Hepatocyte (in vitro differentiated cells): ENCODE data around the gene USP22. TPM values are rescaled to one million over a fixed set of nuclear protein-coding genes. Genes with fewer than 3 reads are reported as not detected.

ENCODE experiments used
- DNase-seq: peaks from one replicate; pipeline ENCODE4 v3.0.0-alpha.2; 2016; ENCODE audit warnings: low spot score
- H2AFZ ChIP-seq: fragments of 200-600 bp; sonication (generic); 2 replicates; pipeline ENCODE4 v1.6.0; 2016; ENCODE audit warnings: antibody characterized with exemption, mild to moderate bottlenecking
- H3K27ac ChIP-seq: fragments of 200-600 bp; sonication (generic); 2 replicates; pipeline ENCODE4 v1.5.1; 2016; ENCODE audit warnings: mild to moderate bottlenecking
- H3K27me3 ChIP-seq: fragments of 200-600 bp; sonication (generic); 2 replicates; pipeline ENCODE4 v1.6.1; 2016
- H3K36me3 ChIP-seq: fragments of 200-600 bp; sonication (generic); replicated peaks from 2 replicates; pipeline ENCODE4 v1.5.1; 2016; ENCODE audit warnings: low read depth; ENCODE audit not compliant: insufficient read depth
- H3K4me1 ChIP-seq: fragments of 200-600 bp; sonication (generic); 2 replicates; pipeline ENCODE4 v1.5.1; 2016; ENCODE audit warnings: mild to moderate bottlenecking, moderate library complexity; ENCODE audit not compliant: insufficient read depth
- H3K4me2 ChIP-seq: fragments of 200-600 bp; sonication (generic); 2 replicates; pipeline ENCODE4 v1.6.0; 2016
- H3K4me3 ChIP-seq: fragments of 200-600 bp; sonication (generic); 2 replicates; pipeline ENCODE4 v1.5.1; 2016; ENCODE audit warnings: mild to moderate bottlenecking
- H3K79me2 ChIP-seq: fragments of 200-600 bp; sonication (generic); 2 replicates; pipeline ENCODE4 v1.6.0; 2017; ENCODE audit warnings: mild to moderate bottlenecking
- H3K9me2 ChIP-seq: fragments of 200-600 bp; sonication (generic); replicated peaks from 2 replicates; pipeline ENCODE4 v1.6.0; 2017; ENCODE audit warnings: mild to moderate bottlenecking; ENCODE audit not compliant: insufficient read depth
- H3K9me3 ChIP-seq: fragments of 200-600 bp; sonication (generic); 2 replicates; pipeline ENCODE4 v1.5.1; 2016; ENCODE audit warnings: low read depth, mild to moderate bottlenecking
- H4K20me1 ChIP-seq: fragments of 200-600 bp; sonication (generic); 2 replicates; pipeline ENCODE4 v1.6.0; 2016; ENCODE audit warnings: mild to moderate bottlenecking; ENCODE audit not compliant: insufficient read depth, poor library complexity, severe bottlenecking
- CTCF ChIP-seq: fragments of 200-600 bp; sonication (generic); IDR thresholded peaks from 2 replicates; pipeline ENCODE4 v1.5.1; 2016; ENCODE audit warnings: antibody characterized with exemption, mild to moderate bottlenecking; ENCODE audit not compliant: poor library complexity
- EZH2 ChIP-seq: fragments of 200-600 bp; sonication (generic); IDR thresholded peaks from 2 replicates; pipeline ENCODE4 v1.6.1; 2016; ENCODE audit warnings: antibody characterized with exemption, mild to moderate bottlenecking, borderline replicate concordance
- EZH2phosphoT487 ChIP-seq: fragments of 200-600 bp; sonication (generic); IDR thresholded peaks from one replicate; pipeline ENCODE4 v1.6.1; 2018; ENCODE audit warnings: antibody characterized with exemption, mild to moderate bottlenecking, low read depth, moderate library complexity; ENCODE audit not compliant: unreplicated experiment, severe bottlenecking
- WGBS: methylation state at CpG from one replicate; pipeline ENCODE4 v1.1.6; 2016; ENCODE audit warnings: low lambda C conversion rate; ENCODE audit errors: missing lambda C conversion rate; 5-methylcytosine and 5-hydroxymethylcytosine counted together
- polyA plus RNA-seq: library from polyadenylated mRNA; unstranded; fragments of >200 nt; fragmentation: Nextera tagmentation; extraction: Ambion mirVana; gene quantifications from 2 replicates; pipeline ENCODE4 v1.2.1, GENCODE V29; 2016
- total RNA-seq: library from RNA; depleted of rRNA; stranded (reverse); fragments of >200 nt; gene quantifications from 2 replicates; pipeline ENCODE4 v1.2.3, GENCODE V29; 2014

The USP22 gene
- total and polyA plus RNA-seq, 2 experiments from 2014 or later = 84.0 to 157 TPM

- Histone ChIP-seq H3K27me3 (no peaks in the 10 kb centered on the region), H3K9me3 (no peaks in the 10 kb centered on the region), H3K9me2 (no peaks in the 10 kb centered on the region), H4K20me1 (no peaks in the 10 kb centered on the region), H2AFZ (no peak overlapping the region), H3K4me2 (no peak overlapping the region), H3K27ac (no peak overlapping the region), H3K4me1 (no peaks in the 10 kb centered on the region), H3K79me2 (no peaks in the 10 kb centered on the region), H3K36me3 (no peaks in the 10 kb centered on the region), H3K4me3 (no peak overlapping the region)
- no peak for TF ChIP-seq CTCF
- no peak for TF ChIP-seq EZH2phosphoT487
- TF ChIP-seq EZH2 = no peak
- DNase-seq = no peak
- 85% methylated on average over 2 of the region's 2 CpGs for WGBS
Measured at GRCh38 chr17:21077281-21077680, 34.5 kb upstream of the USP22 start.

- H3K36me3 ChIP-seq = no peaks in the 10 kb centered on the region
- WGBS = 86% methylated on average over 3 of the region's 3 CpGs
- H3K27ac ChIP-seq = no peak overlapping the region
- TF ChIP-seq EZH2phosphoT487 (no peak), EZH2 (no peak), CTCF (no peak)
- H3K9me2 ChIP-seq = no peaks in the 10 kb centered on the region
- DNase-seq = no peak
- no peaks in the 10 kb centered on the region for H3K4me1 ChIP-seq
- no peaks in the 10 kb centered on the region for H3K79me2 ChIP-seq
- H3K4me2 ChIP-seq = no peak overlapping the region
- H3K4me3 ChIP-seq = no peak overlapping the region
- H4K20me1 ChIP-seq = no peaks in the 10 kb centered on the region
- H3K9me3 ChIP-seq = no peaks in the 10 kb centered on the region
- no peaks in the 10 kb centered on the region for H3K27me3 ChIP-seq
- H2AFZ ChIP-seq = no peak overlapping the region
Measured at GRCh38 chr17:21076242-21076641, 33.4 kb upstream of the USP22 start.

GRCh38 chr17:21075739-21076085, 32.9 kb upstream of the USP22 start:
- H3K4me2 ChIP-seq = no peak overlapping the region
- no peaks in the 10 kb centered on the region for H3K9me2 ChIP-seq
- no peaks in the 10 kb centered on the region for H3K4me1 ChIP-seq
- no peak for TF ChIP-seq CTCF
- no peak for TF ChIP-seq EZH2
- no peak for TF ChIP-seq EZH2phosphoT487
- H3K9me3 ChIP-seq = no peaks in the 10 kb centered on the region
- H3K27ac ChIP-seq = no peak overlapping the region
- H2AFZ ChIP-seq = no peak overlapping the region
- DNase-seq = no peak
- H3K27me3 ChIP-seq = no peaks in the 10 kb centered on the region
- no peak overlapping the region for H3K4me3 ChIP-seq
- H3K36me3 ChIP-seq = no peaks in the 10 kb centered on the region
- no peaks in the 10 kb centered on the region for H4K20me1 ChIP-seq
- 91% methylated on average over 11 of the region's 11 CpGs for WGBS
- H3K79me2 ChIP-seq = no peaks in the 10 kb centered on the region

GRCh38 chr17:21072745-21073197, 30.0 kb upstream of the USP22 start:
- no peaks in the 10 kb centered on the region for H3K9me2 ChIP-seq
- no peaks in the 10 kb centered on the region for H3K79me2 ChIP-seq
- no peak overlapping the region for H3K4me2 ChIP-seq
- H3K27me3 ChIP-seq = no peaks in the 10 kb centered on the region
- no peaks in the 10 kb centered on the region for H3K4me1 ChIP-seq
- WGBS = 84% methylated on average over 5 of the region's 11 CpGs
- DNase-seq = no peak
- no peak overlapping the region for H3K27ac ChIP-seq
- H3K9me3 ChIP-seq = no peaks in the 10 kb centered on the region
- H3K36me3 ChIP-seq = no peaks in the 10 kb centered on the region
- no peak overlapping the region for H2AFZ ChIP-seq
- no peak for TF ChIP-seq EZH2phosphoT487
- no peak for TF ChIP-seq CTCF
- TF ChIP-seq EZH2 = no peak
- no peaks in the 10 kb centered on the region for H4K20me1 ChIP-seq
- H3K4me3 ChIP-seq = no peak overlapping the region
